ENCODE measurements around the gene PDLIM4.

PDLIM4 gene

GRCh38 chr5:132293066-132293991 lies 35.8 kb downstream of the PDLIM4 start:
- DNase-seq: peak; percentile 90

GRCh38 chr5:132293992-132294727 lies 36.7 kb downstream of the PDLIM4 start, which contains the start of gene SLC22A4:
Gene SLC22A4, plus strand, starts transcription at chr5:132294394. Its CDS starts 223 bp downstream, at chr5:132294617.
- peak; percentile 80 for DNase-seq

- DNase-seq: peak; percentile 12
Observed at GRCh38 chr5:132294728-132295504, 37.4 kb downstream of the PDLIM4 start.

GRCh38 chr5:132295505-132296411 lies 38.3 kb downstream of the PDLIM4 start:
- no peak for DNase-seq

GRCh38 chr5:132296412-132297016 lies 39.0 kb downstream of the PDLIM4 start:
- DNase-seq: no peak

- DNase-seq: no peak
Observed at GRCh38 chr5:132297211-132297940, 39.9 kb downstream of the PDLIM4 start.

- no peak for DNase-seq
Observed at GRCh38 chr5:132298298-132299212, 41.1 kb downstream of the PDLIM4 start.

GRCh38 chr5:132299917-132300316 lies 42.4 kb downstream of the PDLIM4 start:
- no peak for DNase-seq

GRCh38 chr5:132300577-132301343 lies 43.3 kb downstream of the PDLIM4 start:
- no peak for DNase-seq

GRCh38 chr5:132301344-132302271 lies 44.1 kb downstream of the PDLIM4 start:
- no peak for DNase-seq

- DNase-seq: no peak
Observed at GRCh38 chr5:132302413-132302812, 44.9 kb downstream of the PDLIM4 start.

GRCh38 chr5:132303589-132303988 lies 46.1 kb downstream of the PDLIM4 start:
- DNase-seq: no peak

GRCh38 chr5:132305420-132305819 lies 47.9 kb downstream of the PDLIM4 start:
- DNase-seq: no peak

- DNase-seq: no peak
Observed at GRCh38 chr5:132308701-132309100, 51.2 kb downstream of the PDLIM4 start.

GRCh38 chr5:132309679-132310078 lies 52.2 kb downstream of the PDLIM4 start:
- no peak for DNase-seq

GRCh38 chr5:132310141-132310834 lies 52.8 kb downstream of the PDLIM4 start:
- no peak for DNase-seq

- DNase-seq: no peak
Observed at GRCh38 chr5:132313366-132313765, 55.9 kb downstream of the PDLIM4 start.
